K562 (cell line): Measurements from ENCODE around the gene FBXO44. TPM values are rescaled to one million over a fixed set of nuclear protein-coding genes. Genes with fewer than 3 reads are reported as not detected.
A peak's percentile ranks its signal among the peaks of the same experiment; 100 is the strongest.

Source experiments
- CBX1 ChIP-seq: sonication (generic); IDR thresholded peaks from 2 replicates; pipeline ENCODE4 v1.6.1; 2016; ENCODE audit warnings: antibody characterized with exemption, low read depth, mild to moderate bottlenecking
- CCNT2 ChIP-seq: IDR thresholded peaks from 2 replicates; pipeline ENCODE4 v1.6.1; 2011; ENCODE audit warnings: borderline replicate concordance, low read depth, mild to moderate bottlenecking, moderate library complexity, mixed read lengths, low read length; ENCODE audit not compliant: insufficient read length; ENCODE audit errors: extremely low read depth
- E2F1 ChIP-seq: sonication (generic); formaldehyde crosslinking; IDR thresholded peaks from 2 replicates; pipeline ENCODE4 v1.8.1; 2023; ENCODE audit warnings: mild to moderate bottlenecking, missing genetic modification reagents, moderate library complexity
- ELF2 ChIP-seq: fragments of 250-450 bp; sonication (Bioruptor Pico); IDR thresholded peaks from 2 replicates; pipeline ENCODE4 v1.5.0; 2021; ENCODE audit warnings: mild to moderate bottlenecking
- HES1 ChIP-seq: fragments of 450-650 bp; IDR thresholded peaks from 2 replicates; pipeline ENCODE4 v1.6.1; 2016; ENCODE audit warnings: low read depth, mild to moderate bottlenecking, moderate library complexity
- KLF16 ChIP-seq: IDR thresholded peaks from 2 replicates; pipeline ENCODE4 v1.6.1; 2016; ENCODE audit warnings: antibody characterized with exemption
- NFIC ChIP-seq: fragments of 450-650 bp; IDR thresholded peaks from 2 replicates; pipeline ENCODE4 v1.6.1; 2017; ENCODE audit warnings: mild to moderate bottlenecking, inconsistent platforms
- POLR2G ChIP-seq: fragments of 200-400 bp; formaldehyde crosslinking; IDR thresholded peaks from 2 replicates; pipeline ENCODE4 v1.6.1; 2017; ENCODE audit warnings: low read depth, mild to moderate bottlenecking, antibody characterized with exemption, low read length, moderate library complexity
- RBFOX2 ChIP-seq: fragments of 200-400 bp; formaldehyde crosslinking; IDR thresholded peaks from 2 replicates; pipeline ENCODE4 v1.6.1; 2017; ENCODE audit warnings: low read depth, mild to moderate bottlenecking, low read length, moderate library complexity
- RBM17 ChIP-seq: fragments of 200-400 bp; formaldehyde crosslinking; IDR thresholded peaks from 2 replicates; pipeline ENCODE4 v1.6.1; 2017; ENCODE audit warnings: low read depth, mild to moderate bottlenecking, low read length, borderline replicate concordance
- RCOR1 ChIP-seq, 2 experiments: IDR thresholded peaks; 2 replicates each; pipeline ENCODE4 v1.6.1; 2012; ENCODE audit warnings: low read depth in 2 of 2, low read length in 2 of 2, borderline replicate concordance in 1 of 2, improper control_type of control experiment in 1 of 2
- SMAD4 ChIP-seq: fragments of 250-450 bp; sonication (Bioruptor Pico); conservative IDR thresholded peaks from 2 replicates; pipeline ENCODE4 v1.8.0; 2021; ENCODE audit warnings: inconsistent platforms, mild to moderate bottlenecking, moderate library complexity
- SP2 ChIP-seq: IDR thresholded peaks from 2 replicates; pipeline ENCODE4 v1.6.1; 2011; ENCODE audit warnings: mild to moderate bottlenecking, low read depth, low read length, moderate library complexity; ENCODE audit not compliant: poor library complexity, severe bottlenecking; ENCODE audit errors: extremely low read depth
- ZEB2 ChIP-seq: fragments of 450-650 bp; IDR thresholded peaks from 2 replicates; pipeline ENCODE4 v1.6.1; 2016
- ZNF134 ChIP-seq: fragments of 250-450 bp; sonication (Bioruptor Pico); conservative IDR thresholded peaks from 2 replicates; pipeline ENCODE4 v1.4.0; 2020
- ZNF384 ChIP-seq: IDR thresholded peaks from 2 replicates; pipeline ENCODE4 v1.6.1; 2012; ENCODE audit warnings: low read depth, low read length, improper control_type of control experiment
- ZNF766 ChIP-seq: fragments of 200-800 bp; sonication (Bioruptor generic); conservative IDR thresholded peaks from 2 replicates; pipeline ENCODE4 v1.6.1; 2016; ENCODE audit warnings: missing genetic modification characterization, missing compliant biosample characterization
- polyA plus RNA-seq, 8 experiments: library from polyadenylated mRNA; depleted of rRNA in 4 of 8; stranded (reverse) in 5 of 8; unstranded in 3 of 8; fragments of >200 nt; fragmentation: Nextera tagmentation in 2 of 8; fragmentation: Illumina TruSeq in 1 of 8; extraction: Ambion mirVana in 2 of 8; extraction: Trizol in 1 of 8; gene quantifications; 2 replicates each; pipeline versions ENCODE4 v1.2.1 to v1.2.3, GENCODE V29; 2011 to 2014; ENCODE audit warnings: inconsistent platforms in 1 of 8, missing spikeins in 1 of 8
- total RNA-seq, 7 experiments: library from RNA; depleted of rRNA in 6 of 7; stranded (reverse); fragments of >200 nt in 6 of 7; fragmentation: Illumina TruSeq in 2 of 7; extraction: Trizol in 2 of 7; gene quantifications; 2 replicates each; pipeline versions ENCODE4 v1.2.1 to v1.2.3, GENCODE V29; 2011 to 2021; ENCODE audit warnings: low replicate concordance in 1 of 7
- TF ChIP-seq, protein P1 (sequence below): IDR thresholded peaks from 3 replicates; pipeline ENCODE4 v1.6.1; 2011; ENCODE audit warnings: borderline replicate concordance, mild to moderate bottlenecking, moderate library complexity; ENCODE audit not compliant: insufficient read length; ENCODE audit errors: extremely low read depth
- TF ChIP-seq, protein P2 (sequence below): fragments of 250-450 bp; sonication (Bioruptor Pico); IDR thresholded peaks from 2 replicates; pipeline ENCODE4 v1.4.0; 2020

FBXO44 gene
- total and polyA plus RNA-seq, 9 of the 15 experiments (the other 6 are each of a cell fraction or from before 2014, with no cell fraction given) = 0.69 to 20.9 (median 6.7) TPM

DNA sequence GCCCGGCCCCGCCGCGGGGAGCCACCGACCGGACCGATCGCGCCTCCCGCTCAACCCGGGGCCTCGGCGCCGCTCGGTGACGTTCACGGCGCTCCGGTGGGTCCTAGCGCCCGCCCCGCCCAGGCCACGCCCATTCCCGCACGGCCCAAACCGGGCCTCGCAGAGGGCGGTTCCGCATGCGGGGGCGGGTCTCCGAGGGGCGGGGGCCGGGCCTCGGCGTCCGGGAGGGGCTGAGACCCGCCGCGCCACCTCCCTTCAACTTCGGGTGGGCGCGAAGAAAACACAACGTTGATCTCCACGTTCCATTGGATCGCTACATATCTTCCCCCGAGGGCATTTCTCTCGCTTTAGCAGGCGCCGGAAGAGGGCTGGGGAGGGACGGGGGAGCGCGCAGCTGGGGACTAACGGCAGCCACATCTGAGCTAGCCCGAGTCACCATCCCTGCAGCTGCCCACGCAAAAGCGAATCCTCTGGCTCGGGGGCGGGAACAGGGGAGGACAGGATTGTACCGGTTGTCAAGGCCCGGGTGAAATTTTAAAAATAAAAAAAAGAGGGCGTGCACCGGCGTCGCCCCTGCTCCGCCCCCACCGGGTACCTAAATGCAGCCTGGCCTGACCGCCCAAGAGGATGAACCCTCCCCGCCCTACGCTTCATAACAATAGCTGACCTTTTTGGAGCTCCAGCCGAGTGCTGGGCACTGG is 26.5 kb downstream of the FBXO44 start, which contains the start of gene MAD2L2 (continued):
- TF ChIP-seq, protein P1, sequence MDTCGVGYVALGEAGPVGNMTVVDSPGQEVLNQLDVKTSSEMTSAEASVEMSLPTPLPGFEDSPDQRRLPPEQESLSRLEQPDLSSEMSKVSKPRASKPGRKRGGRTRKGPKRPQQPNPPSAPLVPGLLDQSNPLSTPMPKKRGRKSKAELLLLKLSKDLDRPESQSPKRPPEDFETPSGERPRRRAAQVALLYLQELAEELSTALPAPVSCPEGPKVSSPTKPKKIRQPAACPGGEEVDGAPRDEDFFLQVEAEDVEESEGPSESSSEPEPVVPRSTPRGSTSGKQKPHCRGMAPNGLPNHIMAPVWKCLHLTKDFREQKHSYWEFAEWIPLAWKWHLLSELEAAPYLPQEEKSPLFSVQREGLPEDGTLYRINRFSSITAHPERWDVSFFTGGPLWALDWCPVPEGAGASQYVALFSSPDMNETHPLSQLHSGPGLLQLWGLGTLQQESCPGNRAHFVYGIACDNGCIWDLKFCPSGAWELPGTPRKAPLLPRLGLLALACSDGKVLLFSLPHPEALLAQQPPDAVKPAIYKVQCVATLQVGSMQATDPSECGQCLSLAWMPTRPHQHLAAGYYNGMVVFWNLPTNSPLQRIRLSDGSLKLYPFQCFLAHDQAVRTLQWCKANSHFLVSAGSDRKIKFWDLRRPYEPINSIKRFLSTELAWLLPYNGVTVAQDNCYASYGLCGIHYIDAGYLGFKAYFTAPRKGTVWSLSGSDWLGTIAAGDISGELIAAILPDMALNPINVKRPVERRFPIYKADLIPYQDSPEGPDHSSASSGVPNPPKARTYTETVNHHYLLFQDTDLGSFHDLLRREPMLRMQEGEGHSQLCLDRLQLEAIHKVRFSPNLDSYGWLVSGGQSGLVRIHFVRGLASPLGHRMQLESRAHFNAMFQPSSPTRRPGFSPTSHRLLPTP = no peak
- TF ChIP-seq ZNF384 = peak; percentile 88
- peak; percentile 87 for TF ChIP-seq RBFOX2
- 0 out of 2 replicates have a peak, but pooled peaks have one; percentile 39 for TF ChIP-seq ZNF134 (CRISPR knock-in tag)
- TF ChIP-seq KLF16 = peak; percentile 98
- TF ChIP-seq, protein P2, sequence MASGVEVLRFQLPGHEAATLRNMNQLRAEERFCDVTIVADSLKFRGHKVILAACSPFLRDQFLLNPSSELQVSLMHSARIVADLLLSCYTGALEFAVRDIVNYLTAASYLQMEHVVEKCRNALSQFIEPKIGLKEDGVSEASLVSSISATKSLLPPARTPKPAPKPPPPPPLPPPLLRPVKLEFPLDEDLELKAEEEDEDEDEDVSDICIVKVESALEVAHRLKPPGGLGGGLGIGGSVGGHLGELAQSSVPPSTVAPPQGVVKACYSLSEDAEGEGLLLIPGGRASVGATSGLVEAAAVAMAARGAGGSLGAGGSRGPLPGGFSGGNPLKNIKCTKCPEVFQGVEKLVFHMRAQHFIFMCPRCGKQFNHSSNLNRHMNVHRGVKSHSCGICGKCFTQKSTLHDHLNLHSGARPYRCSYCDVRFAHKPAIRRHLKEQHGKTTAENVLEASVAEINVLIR (CRISPR knock-in tag) = peak; percentile 93
- TF ChIP-seq RCOR1 (IDR thresholded peaks at IDR 0.05; ENCODE audit: borderline replicate concordance in 1 of 2, low read depth in 2 of 2, low read length in 2 of 2) = peak in 1 of 2 experiments; percentile 64; a peak in 2 of 4 replicates
- TF ChIP-seq ELF2 (CRISPR knock-in tag) = peak; percentile 55; the same call in 1 of the 2 replicates
- TF ChIP-seq POLR2G = peak; percentile 91
- TF ChIP-seq CBX1 = peak; percentile 79; the same call in 1 of the 2 replicates
- peak; percentile 94 for TF ChIP-seq CCNT2
- no peak for TF ChIP-seq SP2
- peak; percentile 34; the same call in 1 of the 2 replicates for TF ChIP-seq E2F1
- no peak for TF ChIP-seq RBM17
- TF ChIP-seq NFIC = peak; percentile 37
- 0 out of 2 replicates have a peak, but pooled peaks have one; percentile 42 for TF ChIP-seq HES1
- TF ChIP-seq ZEB2 = no peak
- TF ChIP-seq ZNF766 (CRISPR knock-in tag) = peak; percentile 25; the same call in 1 of the 2 replicates
- peak; percentile 59; the same call in 1 of the 2 replicates for TF ChIP-seq SMAD4 (CRISPR knock-in tag)
